CD4-positive, alpha-beta T cell treated with Interleukin-12 subunit alpha and Interleukin-12 subunit beta, for 1 hour (primary cell): ENCODE results near the gene ECPAS.
"Not testable (repeated sequence)": the region's sequence is repeated elsewhere in the genome, so short reads cannot be mapped to it uniquely, and the experiment has no call there.

Experiments used
- DNase-seq: peaks from one replicate; pipeline ENCODE4 v3.0.0-alpha.2; 2020

ECPAS gene, protein sequence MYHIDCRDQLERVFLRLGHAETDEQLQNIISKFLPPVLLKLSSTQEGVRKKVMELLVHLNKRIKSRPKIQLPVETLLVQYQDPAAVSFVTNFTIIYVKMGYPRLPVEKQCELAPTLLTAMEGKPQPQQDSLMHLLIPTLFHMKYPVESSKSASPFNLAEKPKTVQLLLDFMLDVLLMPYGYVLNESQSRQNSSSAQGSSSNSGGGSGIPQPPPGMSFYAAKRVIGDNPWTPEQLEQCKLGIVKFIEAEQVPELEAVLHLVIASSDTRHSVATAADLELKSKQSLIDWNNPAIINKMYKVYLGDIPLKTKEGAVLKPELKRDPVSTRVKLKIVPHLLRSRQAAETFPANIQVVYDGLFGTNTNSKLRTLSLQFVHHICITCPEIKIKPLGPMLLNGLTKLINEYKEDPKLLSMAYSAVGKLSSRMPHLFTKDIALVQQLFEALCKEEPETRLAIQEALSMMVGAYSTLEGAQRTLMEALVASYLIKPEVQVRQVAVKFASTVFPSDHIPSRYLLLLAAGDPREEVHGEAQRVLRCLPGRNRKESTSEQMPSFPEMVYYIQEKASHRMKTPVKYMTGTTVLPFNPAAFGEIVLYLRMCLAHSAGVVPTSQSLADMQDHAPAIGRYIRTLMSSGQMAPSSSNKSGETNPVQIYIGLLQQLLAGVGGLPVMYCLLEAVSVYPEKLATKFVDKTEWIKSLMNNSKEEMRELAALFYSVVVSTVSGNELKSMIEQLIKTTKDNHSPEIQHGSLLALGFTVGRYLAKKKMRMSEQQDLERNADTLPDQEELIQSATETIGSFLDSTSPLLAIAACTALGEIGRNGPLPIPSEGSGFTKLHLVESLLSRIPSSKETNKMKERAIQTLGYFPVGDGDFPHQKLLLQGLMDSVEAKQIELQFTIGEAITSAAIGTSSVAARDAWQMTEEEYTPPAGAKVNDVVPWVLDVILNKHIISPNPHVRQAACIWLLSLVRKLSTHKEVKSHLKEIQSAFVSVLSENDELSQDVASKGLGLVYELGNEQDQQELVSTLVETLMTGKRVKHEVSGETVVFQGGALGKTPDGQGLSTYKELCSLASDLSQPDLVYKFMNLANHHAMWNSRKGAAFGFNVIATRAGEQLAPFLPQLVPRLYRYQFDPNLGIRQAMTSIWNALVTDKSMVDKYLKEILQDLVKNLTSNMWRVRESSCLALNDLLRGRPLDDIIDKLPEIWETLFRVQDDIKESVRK (N-terminal part only)

DNA sequence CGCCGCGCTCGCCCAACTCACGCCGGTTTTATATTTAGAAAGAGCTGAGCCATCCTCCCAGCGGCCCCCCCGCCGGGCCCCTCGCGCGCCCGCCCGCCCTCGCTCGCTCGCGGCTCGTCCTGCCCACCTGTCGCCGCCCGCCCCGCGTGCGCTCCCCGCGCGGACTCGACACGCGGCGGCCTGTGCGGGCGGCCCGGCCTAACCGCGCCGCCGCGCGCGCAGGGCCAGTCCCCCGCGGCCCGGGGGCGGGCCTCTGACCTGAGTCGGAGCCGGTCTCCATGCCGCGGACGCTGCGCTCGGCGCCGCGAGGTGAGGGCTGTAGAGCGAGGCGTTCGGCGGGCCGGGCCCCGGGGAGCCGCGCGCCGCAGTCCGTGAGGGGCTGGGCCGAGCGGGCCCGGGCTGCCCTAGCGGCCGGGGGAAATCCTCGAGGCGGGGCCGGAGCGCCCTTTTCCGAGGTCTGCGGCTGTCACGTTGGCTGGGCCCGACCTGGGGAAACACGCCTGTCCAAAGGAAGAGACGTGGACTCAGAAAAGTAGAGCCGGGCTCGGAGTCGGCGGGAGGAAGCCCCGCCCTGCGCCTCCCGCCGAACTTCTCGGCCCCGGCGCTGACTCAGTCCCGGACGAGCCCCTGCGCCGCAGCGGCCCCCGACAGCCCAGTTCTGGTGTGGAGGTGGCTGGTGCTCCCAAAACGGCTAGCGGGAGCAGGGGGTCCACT is at the start of gene ECPAS:
ECPAS (minus strand) TSS at position 526 of the 714 bp plus-strand sequence. CDS start 11,465 bp downstream, outside the sequence.
- peak; percentile 69 for DNase-seq

DNA sequence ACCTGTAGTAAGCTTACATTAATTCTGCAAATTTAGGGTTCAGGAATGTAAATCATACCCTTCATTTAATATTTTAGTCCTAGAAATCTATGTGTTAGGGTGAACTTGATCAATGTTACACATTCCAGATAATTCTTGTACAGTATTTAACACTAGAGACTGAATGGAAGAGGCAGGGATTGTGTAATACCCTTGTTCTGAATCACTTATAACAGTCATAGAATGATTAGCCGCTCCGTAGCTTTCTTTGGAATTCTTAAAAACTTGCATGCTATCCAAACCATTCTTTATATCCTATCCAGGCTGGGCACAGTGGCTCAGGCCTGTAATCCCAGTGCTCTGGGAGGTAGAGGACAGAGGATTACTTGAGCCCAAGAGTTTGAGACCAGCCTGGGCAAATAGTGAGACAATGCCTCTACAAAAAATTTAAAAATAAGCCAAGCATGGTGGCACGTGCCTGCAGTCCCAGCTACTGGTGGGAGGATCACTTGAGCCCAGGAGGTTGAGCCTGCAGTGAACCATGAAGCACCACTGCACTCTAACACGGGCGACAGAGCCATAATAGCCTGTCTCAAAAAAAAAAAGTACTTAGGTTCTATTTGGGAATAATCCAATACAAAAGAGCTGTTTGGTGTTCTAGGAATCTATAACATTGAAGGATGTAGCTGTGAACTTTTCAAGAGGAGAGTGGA is 49.1 kb upstream of the ECPAS start:
- no peak for DNase-seq

DNA sequence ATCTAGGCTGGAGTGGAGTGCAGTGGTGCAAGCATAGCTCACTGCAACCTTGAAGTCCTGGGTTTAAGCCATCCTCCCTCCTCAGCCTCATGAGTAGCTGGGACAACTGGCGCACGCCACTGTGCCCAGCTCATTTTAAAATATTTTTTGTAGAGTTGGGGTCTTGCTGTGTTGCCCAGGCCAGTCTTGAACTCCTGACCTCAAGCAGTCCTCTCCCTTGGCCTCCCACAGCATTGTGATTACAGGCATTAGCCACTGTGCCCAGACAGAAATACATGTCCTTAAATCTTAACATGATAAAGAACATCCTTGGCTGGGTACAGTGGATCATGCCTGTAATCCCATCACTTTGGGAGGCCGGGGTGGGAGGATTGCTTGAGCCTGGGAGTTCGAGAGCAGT is 47.5 kb upstream of the ECPAS start:
- no peak for DNase-seq

DNA sequence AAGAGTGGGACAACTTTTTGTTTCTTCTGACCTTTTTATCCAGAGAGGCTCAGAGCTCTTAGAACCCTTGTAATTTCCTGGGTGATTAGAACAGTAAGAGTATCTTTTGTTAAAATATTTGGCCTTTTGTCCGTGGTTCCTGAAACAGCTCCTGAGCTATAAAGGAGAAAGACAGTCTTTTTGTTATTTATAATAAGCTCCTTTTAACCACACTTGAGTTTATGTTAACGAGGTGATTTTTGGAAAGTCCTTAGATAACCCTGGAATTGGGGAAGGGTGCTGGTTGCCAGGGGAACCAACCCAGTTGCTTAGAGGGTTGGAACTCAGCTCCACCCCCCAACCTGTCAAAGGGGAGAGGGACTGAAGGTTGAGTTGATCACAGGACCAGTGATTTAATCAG is 45.6 kb upstream of the ECPAS start:
- no peak for DNase-seq

DNA sequence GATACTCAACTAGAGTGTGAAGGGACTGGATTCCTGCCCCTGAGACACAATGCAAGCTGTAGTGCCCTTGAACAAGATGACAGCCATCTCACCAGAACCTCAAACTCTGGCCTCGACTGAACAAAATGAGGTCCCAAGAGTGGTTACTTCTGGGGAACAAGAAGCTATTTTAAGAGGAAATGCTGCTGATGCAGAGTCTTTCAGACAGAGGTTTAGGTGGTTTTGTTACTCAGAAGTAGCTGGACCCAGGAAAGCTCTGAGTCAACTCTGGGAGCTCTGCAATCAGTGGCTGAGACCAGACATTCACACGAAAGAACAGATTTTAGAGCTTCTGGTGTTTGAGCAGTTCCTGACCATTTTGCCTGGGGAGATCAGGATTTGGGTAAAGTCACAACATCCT is 43.2 kb upstream of the ECPAS start:
- no peak for DNase-seq

DNA sequence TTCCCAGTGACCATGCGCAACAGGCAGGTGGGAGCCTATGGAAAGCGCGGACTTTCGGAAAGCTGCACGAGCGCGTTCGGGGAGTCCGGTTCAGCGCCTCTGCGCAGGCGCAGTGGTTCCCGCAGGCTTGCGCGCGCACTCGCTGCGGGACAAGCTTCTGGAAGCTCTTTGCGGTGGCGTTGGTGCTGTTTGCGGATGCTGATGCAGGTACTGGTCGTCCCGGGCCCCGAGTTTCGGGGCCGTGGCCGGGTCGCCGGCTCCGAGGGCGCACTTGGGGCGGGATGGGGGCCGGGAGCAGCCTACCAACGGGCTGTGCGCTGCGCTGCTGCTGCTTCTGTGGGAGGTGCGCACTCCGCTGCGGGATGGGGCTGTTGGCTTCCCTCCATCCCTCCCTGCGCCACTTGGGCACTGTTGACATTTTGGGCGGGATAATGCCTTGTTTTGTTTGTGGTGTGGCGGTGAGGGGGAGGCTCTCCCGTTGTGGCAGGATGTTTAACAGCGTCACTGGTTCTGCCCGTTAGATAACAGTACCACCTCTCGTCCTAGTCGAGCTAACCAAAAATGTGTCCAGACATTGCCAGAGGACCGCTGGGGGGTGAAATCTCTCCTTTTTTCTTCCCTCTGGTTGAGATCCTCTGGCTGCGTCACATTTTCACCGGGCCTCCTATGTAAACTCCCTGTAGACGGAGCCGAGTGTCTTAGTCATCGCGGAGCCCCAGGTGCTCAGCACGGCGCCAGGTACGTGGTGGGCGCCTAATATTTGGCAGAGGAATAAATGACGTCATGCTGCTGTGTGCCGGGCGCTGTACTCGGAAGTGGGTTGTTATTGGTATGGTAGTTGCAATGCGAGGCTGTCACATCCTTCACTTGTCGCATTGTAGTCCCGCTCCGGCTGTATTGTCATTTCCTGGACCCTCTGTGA is 41.1 kb upstream of the ECPAS start, which contains the start of gene ZNF483:
ZNF483 (plus strand) TSS at position 124 of the 922 bp plus-strand sequence. CDS start 2,217 bp downstream, outside the sequence.
- peak; percentile 77 for DNase-seq

DNA sequence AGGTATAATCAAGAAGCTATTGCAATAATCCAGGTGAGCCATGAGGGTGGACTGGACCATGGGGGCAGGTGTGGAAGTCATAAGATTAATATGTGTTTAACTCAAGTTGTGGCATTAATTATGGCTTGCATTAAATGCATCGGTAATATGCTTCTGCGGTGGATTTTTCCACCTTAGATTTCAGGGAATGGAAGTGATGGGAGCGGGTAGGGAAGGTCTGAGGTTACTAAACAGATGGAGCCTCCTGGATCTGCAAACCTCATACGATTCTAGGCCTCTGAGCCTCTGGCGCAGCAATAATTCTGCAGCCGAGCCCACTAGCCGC is 40.5 kb upstream of the ECPAS start:
- DNase-seq = no peak

DNA sequence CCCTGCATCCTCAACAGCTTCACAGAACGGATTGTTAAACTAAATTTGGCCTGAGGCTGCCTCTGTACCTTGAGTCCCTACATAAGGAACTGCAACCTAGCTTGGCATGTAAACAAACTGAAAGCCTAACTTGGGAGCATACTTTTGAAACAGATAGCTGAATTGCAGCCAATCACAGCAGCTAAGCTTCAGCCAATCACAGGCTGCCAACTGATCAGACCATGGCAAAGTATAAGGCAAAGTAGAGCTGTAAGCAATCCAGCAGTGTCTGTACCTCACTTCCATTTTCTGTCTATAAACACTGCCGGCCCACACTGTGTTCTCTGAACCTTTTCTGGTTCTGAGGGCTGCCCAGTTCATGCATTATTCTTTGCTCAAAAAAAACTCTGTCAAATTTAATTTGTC is 31.9 kb upstream of the ECPAS start:
- no peak for DNase-seq

DNA sequence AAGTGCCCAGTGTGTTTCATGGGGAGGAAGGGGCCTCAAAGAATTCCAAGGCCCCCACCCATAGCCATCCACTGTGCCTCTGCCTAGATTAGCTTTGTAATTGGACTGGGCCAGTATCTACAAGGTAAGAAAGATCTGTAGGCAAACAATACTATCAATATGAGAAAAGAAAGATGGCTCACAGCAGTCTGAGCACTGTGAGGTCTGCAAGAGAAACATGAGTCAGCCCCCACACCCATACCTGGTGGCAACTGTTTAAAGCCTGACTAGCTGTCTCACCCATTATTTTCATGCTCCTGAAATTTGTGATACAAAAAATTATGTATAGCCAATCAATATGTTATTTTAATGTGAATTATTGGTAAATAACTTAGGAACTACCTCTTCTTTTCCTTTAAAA is 30.8 kb upstream of the ECPAS start:
- no peak for DNase-seq

DNA sequence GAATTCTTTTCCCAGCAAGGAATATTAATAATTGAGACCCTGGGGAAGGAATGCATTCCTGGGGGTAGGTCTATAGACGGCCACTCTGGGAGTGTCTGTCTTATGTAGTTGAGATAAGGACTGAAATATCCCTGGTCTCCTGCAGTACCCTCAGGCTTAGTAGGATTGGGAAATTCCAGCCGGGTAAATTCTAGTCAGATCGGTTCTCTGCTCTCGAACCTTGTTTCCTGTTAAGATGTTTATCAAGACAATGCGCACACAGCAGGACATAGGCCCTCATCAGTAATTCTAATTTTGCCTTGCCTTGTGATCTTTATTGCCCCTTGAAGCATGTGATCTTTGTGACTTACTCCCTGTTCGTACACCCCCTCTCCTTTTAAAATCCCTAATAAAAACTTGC is 27.4 kb upstream of the ECPAS start:
- not testable (repeated sequence) for DNase-seq

DNA sequence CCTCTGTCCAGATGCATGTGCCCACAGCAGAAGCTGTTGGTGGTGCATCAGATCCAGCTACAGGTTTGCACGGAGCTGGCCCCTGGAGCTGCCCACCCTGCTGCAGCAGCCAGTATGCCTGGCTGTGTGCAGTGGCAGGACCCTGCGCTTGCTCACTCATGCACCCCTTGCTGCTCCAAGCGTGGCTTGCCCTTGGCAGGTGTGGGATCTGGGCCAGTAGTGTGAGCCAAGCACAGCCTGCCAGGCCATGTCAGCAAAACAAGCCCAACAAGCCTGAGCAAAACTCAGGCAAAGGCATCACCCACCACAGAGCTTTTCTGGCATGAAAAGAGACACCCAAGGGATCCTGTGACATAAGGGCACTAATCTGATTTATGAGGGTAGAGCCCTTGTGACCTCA is 18.3 kb upstream of the ECPAS start:
- no peak for DNase-seq

DNA sequence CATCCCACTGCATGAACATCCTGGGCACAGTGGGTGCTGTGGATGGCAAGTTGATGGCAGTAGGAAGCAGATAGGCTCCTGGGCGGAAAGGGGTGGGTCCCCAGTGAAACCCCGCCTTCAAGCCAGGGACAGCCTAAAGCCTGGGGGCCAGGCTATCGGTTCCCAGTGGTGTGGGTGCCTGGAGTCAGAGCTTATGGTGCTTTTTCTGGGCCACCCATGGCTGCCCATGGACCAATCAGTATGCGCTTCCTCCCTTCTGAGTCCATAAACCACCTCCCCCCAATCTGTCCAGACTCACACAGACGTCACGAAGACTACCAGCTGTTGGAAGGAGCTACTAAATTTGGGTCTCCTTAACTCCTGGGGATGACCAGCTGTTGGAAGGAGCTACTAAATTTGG is 17.5 kb upstream of the ECPAS start:
- DNase-seq = no peak

DNA sequence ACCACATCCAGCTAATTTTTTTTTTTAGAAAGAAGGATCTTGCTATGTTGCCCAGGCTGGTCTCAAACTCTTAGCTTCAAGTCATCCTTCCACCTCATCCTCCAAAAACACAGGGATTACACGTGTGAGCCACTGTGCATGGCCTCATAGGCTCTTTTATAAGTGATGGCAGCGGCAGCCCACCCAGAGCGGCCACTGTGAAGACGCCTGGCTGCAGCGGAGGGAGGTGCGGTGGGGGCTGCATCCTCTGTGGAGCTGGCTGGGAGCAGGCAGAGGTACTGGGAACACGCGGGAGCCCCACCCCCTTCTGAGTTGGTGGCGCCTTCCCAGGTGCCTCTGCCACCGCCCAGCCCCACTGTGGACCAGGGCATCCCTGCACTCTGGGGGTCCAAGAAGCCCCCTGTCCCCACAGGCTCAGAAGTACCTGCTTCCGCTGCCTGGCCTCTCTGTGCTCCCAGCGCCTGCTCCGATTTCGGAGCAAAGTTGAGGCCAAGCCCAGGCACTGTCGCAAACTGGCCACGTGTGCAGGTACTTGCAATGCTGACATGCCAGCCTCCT is 16.9 kb upstream of the ECPAS start:
- no peak for DNase-seq

DNA sequence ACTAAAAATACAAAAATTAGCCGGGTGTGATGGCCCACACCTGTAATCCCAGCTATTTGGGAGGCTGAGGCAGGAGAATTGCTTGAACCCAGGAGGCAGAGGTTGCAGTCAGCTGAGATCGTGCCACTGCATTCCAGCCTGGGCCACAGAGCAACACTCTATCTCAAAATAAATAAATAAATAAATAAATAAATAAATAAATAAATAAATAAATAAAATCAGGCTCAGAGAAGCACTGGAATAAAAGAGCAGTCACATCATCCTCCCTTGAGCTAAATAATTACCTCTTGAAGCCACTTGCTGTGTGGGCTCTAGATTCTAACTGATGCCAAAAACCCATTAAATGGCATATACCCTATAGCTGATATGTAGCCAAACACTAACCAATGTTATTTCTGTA is 13.0 kb upstream of the ECPAS start:
- not testable (repeated sequence) for DNase-seq

DNA sequence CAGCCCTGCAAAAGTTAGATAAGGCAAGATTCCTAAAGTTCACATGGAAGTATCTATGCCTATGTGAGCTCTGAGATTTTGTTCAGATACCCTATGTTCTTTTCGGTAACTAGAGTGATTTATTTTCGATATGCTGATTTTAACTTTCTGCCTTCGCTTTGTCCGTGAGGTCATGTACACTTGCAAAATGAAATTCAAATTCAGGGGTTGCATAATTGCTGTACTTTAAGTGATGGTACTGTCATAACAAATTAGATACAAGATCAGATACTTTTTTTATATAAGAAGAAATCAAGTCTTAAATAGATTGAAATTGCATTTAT is 350 bp upstream of the ECPAS start:
- no peak for DNase-seq

DNA sequence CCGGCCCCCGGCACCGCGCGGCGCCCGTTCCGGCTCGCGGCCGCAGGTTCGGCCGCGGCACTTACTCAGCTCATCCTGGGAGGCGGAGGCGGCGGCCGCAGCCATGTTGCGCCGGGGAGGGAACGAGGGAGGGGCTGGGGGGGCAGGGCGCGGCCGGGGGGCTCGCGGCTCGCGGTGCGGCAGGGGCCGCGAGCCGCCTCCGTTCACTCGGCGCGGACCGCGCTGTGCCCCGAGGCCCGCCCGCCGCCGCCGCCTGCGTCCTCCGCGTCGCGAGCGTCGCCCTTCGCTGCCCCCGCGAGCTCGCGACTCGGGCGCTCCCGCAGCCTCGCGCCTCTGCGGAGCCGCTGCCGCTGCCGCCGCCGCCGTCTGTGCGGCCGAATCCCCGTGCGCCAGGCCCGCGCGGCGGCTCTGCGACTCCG is 735 bp downstream of the ECPAS start:
- peak; percentile 58 for DNase-seq

DNA sequence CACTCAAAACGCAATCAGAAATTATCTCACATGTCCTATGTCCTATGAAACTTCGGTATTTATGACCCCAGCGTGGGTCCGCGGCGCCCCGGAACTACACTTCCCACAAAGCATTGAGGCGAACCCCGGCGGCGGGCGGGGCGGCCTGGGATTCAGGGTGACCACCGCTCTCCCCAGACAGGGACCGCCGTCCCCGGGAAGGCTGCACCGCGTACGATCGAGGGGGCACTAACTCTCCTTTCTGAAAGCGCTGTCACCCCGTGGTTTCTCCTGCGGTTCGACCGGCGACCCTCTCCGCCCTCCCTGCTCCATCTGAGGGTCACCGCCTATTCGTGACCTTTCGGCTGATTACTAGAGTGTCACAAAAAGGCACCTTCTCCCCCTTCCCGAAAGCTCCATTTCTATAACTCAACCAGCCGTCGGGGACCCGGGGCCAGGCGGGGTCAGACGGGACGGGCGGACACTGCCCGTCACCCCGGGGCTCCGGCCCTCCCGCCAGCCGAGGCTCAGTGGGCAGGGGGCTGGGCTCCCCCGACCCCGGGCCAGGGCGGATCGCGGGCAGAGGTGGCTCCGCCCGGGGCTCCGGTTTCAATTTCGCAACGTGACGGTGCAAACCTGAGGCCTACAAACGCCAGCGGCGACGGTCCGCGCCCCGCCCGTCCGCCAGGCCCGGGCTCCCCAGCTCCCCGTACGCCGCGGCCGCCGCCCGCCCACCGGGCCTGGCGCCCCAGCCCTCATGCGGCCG is 1.3 kb downstream of the ECPAS start:
- DNase-seq = peak; percentile 61

DNA sequence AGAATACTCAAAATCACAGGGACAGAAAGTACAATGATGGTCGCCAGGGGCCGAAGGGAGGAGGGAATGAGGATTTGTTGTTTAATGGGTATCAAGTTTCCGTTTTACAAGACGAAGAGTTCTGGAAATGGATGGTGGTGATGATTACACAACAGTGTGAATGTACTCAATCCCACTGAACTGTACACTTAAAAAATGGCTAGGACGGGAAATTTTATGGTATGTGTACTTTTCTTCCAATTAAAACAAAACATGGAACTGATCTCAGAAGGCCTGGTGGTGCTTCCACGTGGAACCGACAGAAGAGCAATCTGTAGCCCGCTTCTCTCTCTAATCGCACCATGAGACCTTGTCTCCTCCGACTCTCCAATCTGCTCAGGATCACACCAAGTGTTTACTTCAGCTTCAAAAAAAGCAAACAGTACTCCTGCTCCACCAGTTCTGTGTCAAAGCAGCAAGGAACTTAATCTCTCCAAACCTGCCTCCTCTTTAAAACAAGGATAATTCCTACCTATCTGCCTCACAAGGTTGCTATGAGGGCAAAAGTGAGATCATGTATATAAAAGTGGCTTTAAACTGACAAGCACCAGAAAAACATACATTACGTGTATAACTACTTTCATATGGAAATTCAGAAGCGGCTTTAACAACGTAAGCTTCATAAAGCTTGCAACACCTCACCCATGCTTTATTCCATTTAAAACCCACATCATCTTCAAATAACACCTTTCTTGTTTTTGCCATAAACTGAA is 2.1 kb downstream of the ECPAS start:
- DNase-seq = peak; percentile 3

DNA sequence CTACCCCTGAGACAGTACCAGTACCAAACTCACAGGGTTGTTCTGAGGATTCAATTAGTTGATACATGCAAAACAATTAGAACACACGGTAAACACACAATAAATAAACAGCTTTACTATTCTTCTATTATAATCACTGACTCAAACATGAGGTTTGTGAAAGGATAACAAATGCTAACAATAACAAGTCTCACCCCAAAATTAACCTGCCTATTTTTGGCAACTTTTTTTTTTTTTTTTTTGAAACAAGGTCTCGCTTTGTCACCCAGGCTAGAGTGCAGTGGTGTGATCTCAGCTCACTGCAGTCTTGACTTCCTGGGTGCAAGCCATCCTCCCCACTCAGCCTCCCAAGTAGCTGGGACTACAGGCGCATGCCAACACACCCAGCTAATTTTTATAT is 6.5 kb downstream of the ECPAS start:
- DNase-seq = no peak
